Measurements from ENCODE around the gene INPP5F. TPM values are rescaled to one million over a fixed set of nuclear protein-coding genes. Genes with fewer than 3 reads are reported as not detected.
"Not testable (repeated sequence)": the region's sequence is repeated elsewhere in the genome, so short reads cannot be mapped to it uniquely, and the experiment has no call there.

The INPP5F gene
- total and polyA plus RNA-seq, 2 of the 13 experiments (the other 11 are each of a cell fraction or from before 2014, with no cell fraction given): 12.5 to 15.7 TPM

- WGBS (ENCODE audit: low lambda C conversion rate): 96% methylated on average over 3 of the region's 3 CpGs
- H3K4me1 ChIP-seq (ENCODE audit: insufficient read depth, low read length): peaks cover 17% of the 10 kb centered on the region
- DNase-seq (ENCODE audit: low spot score); H4K20me1 ChIP-seq (ENCODE audit: insufficient read depth, low read length); H3K9me3 ChIP-seq (ENCODE audit: low read length); POLR2A ChIA-PET; in situ Hi-C loops (cut with HindIII; ENCODE audit: extremely low pct_ligation_motif_present, low pct_unique_long_range_greater_than_20kb); BruUV-seq (replicated peaks); CTCF ChIA-PET (ENCODE audit: low intra/inter-chr PET ratio, low total read pairs); H3K27ac ChIP-seq (ENCODE audit: extremely low read length, insufficient read depth, low read length); H2AFZ ChIP-seq (ENCODE audit: low read length); intact Hi-C loops (cut with micrococcal nuclease; ENCODE audit: unreplicated experiment); H3K79me2 ChIP-seq (ENCODE audit: insufficient read depth, low read length); FAIRE-seq; H3K36me3 ChIP-seq (replicated peaks in 1 of 2; ENCODE audit: control insufficient read depth in 1 of 2, insufficient read depth in 2 of 2, low read length in 2 of 2); H3K27me3 ChIP-seq (ENCODE audit: control insufficient read depth in 1 of 2, insufficient read depth in 2 of 2, low read length in 2 of 2); H3K9ac ChIP-seq (ENCODE audit: insufficient read depth, low read depth, low read length); H3K4me3 ChIP-seq (replicated peaks in 1 of 3; ENCODE audit: insufficient read depth in 1 of 3, low read depth in 2 of 3, low read length in 3 of 3); H3K4me2 ChIP-seq (ENCODE audit: low read depth, low read length); ATAC-seq: not testable (repeated sequence)
These were observed 47.2 kb downstream of the INPP5F start for GRCh38 chr10:119773041-119773440.

GRCh38 chr10:119775529-119775928 lies 49.7 kb downstream of the INPP5F start:
- WGBS (ENCODE audit: low lambda C conversion rate): 100% methylated on average over 1 of the region's 1 CpG
- FAIRE-seq: no peak
- POLR2A ChIA-PET: no interaction called here

More at GRCh38 chr10:119775529-119775928, 49.7 kb downstream of the INPP5F start:
- Histone ChIP-seq H3K4me1 (ENCODE audit: insufficient read depth, low read length) (no peaks in the 10 kb centered on the region), H3K27me3 (ENCODE audit: control insufficient read depth in 1 of 2, insufficient read depth in 2 of 2, low read length in 2 of 2) (no peaks in the 10 kb centered on the region), H3K4me3 (replicated peaks in 1 of 3; ENCODE audit: insufficient read depth in 1 of 3, low read depth in 2 of 3, low read length in 3 of 3) (no peak overlapping the region), H2AFZ (ENCODE audit: low read length) (no peak overlapping the region), H3K36me3 (replicated peaks in 1 of 2; ENCODE audit: control insufficient read depth in 1 of 2, insufficient read depth in 2 of 2, low read length in 2 of 2) (no peaks in the 10 kb centered on the region), H3K9ac (ENCODE audit: insufficient read depth, low read depth, low read length) (no peak overlapping the region), H3K9me3 (ENCODE audit: low read length) (no peaks in the 10 kb centered on the region), H4K20me1 (ENCODE audit: insufficient read depth, low read length) (no peaks in the 10 kb centered on the region), H3K79me2 (ENCODE audit: insufficient read depth, low read length) (peaks cover 6% of the 10 kb centered on the region), H3K4me2 (ENCODE audit: low read depth, low read length) (no peak overlapping the region), H3K27ac (ENCODE audit: extremely low read length, insufficient read depth, low read length) (no peak overlapping the region)
- TF ChIP-seq IRF1 (CRISPR knock-in tag; IDR thresholded peaks at IDR 0.05; ENCODE audit: low read depth) (no peak), ZSCAN21 (CRISPR knock-in tag; IDR thresholded peaks at IDR 0.05; ENCODE audit: borderline replicate concordance) (no peak), SALL2 (CRISPR knock-in tag; IDR thresholded peaks at IDR 0.05) (no peak), ZNF639 (CRISPR knock-in tag; conservative IDR thresholded peaks at IDR 0.05) (no peak), NFIB (CRISPR knock-in tag; IDR thresholded peaks at IDR 0.05; ENCODE audit: borderline replicate concordance) (no peak), ZNF513 (CRISPR knock-in tag; conservative IDR thresholded peaks at IDR 0.05) (no peak), ZNF878 (CRISPR knock-in tag; IDR thresholded peaks at IDR 0.05) (no peak)
- ATAC-seq (no peak), DNase-seq (ENCODE audit: low spot score) (no peak)
- in situ Hi-C loops (cut with HindIII; ENCODE audit: extremely low pct_ligation_motif_present, low pct_unique_long_range_greater_than_20kb): no loop called here
- intact Hi-C loops (cut with micrococcal nuclease; ENCODE audit: unreplicated experiment): no loop called here
- BruUV-seq (replicated peaks): no TSS peak
- CTCF ChIA-PET (ENCODE audit: low intra/inter-chr PET ratio, low total read pairs): no interaction called here
